ENCODE data around the gene SLC17A1. TPM values are rescaled to one million over a fixed set of nuclear protein-coding genes. Genes with fewer than 3 reads are reported as not detected.

SLC17A1 gene
- total RNA-seq, 1 donor from 2014 or later: not detected

DNA sequence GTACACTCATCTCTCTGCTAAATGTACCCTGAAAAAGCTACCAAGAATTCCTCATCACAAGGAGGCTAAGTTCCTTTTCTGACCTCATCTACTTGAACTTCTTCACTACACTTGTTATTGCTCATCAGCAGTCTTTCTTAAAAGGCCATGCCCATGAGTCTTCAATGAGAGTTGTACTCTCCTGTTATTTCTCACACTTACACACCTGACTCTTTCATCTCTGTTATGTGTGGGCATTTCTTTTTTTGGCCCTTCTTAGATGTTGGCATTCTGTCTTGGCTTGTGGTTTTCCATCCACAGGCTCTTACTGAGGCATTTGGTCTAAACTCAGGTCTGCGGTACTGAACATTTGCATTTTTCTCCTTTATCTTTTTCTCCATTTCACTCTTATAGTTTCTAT lies 10.7 kb upstream of the SLC17A1 start:
- Mint-ChIP-seq H3K9me3 (peaks cover 3% of the 10 kb centered on the region), H3K27me3 (ENCODE audit: low read depth) (no peaks in the 10 kb centered on the region), H3K4me3 (no peak overlapping the region), H3K4me1 (no peaks in the 10 kb centered on the region), H3K36me3 (ENCODE audit: low read depth) (no peaks in the 10 kb centered on the region), H3K27ac (ENCODE audit: unreplicated experiment) (no peak overlapping the region)
- TF ChIP-seq, protein P1, sequence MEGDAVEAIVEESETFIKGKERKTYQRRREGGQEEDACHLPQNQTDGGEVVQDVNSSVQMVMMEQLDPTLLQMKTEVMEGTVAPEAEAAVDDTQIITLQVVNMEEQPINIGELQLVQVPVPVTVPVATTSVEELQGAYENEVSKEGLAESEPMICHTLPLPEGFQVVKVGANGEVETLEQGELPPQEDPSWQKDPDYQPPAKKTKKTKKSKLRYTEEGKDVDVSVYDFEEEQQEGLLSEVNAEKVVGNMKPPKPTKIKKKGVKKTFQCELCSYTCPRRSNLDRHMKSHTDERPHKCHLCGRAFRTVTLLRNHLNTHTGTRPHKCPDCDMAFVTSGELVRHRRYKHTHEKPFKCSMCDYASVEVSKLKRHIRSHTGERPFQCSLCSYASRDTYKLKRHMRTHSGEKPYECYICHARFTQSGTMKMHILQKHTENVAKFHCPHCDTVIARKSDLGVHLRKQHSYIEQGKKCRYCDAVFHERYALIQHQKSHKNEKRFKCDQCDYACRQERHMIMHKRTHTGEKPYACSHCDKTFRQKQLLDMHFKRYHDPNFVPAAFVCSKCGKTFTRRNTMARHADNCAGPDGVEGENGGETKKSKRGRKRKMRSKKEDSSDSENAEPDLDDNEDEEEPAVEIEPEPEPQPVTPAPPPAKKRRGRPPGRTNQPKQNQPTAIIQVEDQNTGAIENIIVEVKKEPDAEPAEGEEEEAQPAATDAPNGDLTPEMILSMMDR (conservative IDR thresholded peaks at IDR 0.05): no peak
- no peak for DNase-seq (ENCODE audit: low read depth, low spot score)

DNA sequence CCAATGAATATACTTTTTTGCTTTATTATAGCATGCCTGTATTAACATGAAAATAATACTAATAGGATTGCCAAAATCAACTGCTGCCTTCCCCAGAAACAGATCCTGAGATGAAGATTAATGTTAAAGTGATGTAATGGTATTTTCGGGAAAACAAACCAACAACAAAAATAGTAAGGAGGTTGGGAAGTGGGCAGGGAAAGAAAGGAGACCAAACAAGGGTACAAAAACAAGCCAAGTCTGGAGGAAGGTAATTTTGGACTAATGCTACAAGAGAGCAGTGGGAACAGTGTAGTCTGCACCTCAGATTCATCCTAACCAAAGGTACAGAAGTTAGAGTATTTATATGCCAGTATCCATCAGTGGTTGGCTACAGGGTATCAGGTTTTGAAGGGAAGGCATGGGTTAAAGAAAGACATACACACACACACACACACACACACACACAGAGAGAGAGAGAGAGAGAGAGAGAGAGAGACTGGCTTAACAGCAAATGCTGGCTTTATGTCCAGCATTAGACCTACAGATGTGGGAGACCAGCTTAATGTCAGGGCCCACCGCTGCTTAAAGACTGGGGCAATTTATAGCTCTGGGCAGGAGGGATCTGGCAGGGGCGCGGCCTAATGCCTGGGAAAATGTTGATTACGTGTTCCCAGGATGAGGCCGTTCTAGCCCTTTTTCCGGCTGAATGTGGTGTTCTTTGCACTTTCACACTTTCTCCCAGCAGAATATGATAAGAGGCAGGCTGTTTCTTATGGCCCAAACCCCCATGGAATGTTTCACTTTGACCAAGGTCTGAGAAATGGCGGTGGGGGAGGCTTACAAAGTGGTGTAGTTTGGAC lies 3.8 kb upstream of the SLC17A1 start:
- TF ChIP-seq, protein P1 (conservative IDR thresholded peaks at IDR 0.05): no peak
- Mint-ChIP-seq H3K9me3 (no peaks in the 10 kb centered on the region), H3K4me3 (no peak overlapping the region), H3K4me1 (no peaks in the 10 kb centered on the region), H3K27me3 (ENCODE audit: low read depth) (no peaks in the 10 kb centered on the region), H3K36me3 (ENCODE audit: low read depth) (no peaks in the 10 kb centered on the region), H3K27ac (ENCODE audit: unreplicated experiment) (peak overlapping the region; percentile 92)
- DNase-seq (ENCODE audit: low read depth, low spot score): no peak

DNA sequence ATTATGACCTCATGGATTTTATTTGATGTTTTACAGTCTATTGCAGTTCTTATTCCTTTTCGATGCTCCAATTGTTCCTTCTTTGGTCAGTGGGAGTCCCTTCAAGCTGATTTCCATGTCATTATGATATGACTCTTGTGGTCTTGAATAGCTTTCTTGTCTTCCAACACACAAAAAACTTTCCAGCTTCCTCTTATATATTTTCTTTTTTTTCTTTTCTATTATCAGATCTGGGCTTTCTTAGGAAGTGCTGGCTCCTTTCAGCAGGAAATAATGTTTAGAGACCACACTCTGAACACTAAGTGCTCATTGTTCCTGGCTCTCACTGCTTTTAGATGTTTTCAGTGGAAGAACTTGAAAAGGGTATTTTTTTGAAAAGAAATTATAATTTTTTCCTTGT lies 3.1 kb upstream of the SLC17A1 start:
- no peaks in the 10 kb centered on the region for H3K9me3 Mint-ChIP-seq
- DNase-seq (ENCODE audit: low read depth, low spot score): no peak

DNA sequence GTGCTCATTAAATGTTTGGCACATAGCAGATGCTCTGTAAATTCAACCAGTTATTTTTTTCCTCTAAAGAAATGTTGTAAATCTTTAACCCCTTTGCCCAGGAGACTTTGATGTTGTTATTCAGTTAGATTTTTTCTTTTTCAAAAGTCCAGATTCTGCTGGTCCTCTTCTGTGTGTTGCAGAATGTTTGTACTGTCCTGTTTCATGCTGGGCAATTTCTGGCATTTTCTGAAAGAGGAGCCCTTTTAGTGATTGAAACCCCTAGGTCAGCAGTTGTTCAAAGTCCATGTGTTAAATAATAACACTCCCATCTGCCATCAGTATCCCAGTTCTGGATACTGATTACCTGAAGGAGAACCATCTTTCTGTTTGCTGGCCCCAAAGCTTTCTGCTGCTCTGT lies 1.3 kb upstream of the SLC17A1 start:
- Mint-ChIP-seq H3K27ac (ENCODE audit: unreplicated experiment) (no peak overlapping the region), H3K9me3 (no peaks in the 10 kb centered on the region), H3K27me3 (ENCODE audit: low read depth) (no peaks in the 10 kb centered on the region), H3K4me1 (no peaks in the 10 kb centered on the region), H3K36me3 (ENCODE audit: low read depth) (no peaks in the 10 kb centered on the region), H3K4me3 (no peak overlapping the region)
- no peak for DNase-seq (ENCODE audit: low read depth, low spot score)
- TF ChIP-seq, protein P1 (conservative IDR thresholded peaks at IDR 0.05): no peak

More for the DNA sequence above, 3.1 kb upstream of the SLC17A1 start:
- no peaks in the 10 kb centered on the region for H3K36me3 Mint-ChIP-seq (ENCODE audit: low read depth)
- no peaks in the 10 kb centered on the region for H3K27me3 Mint-ChIP-seq (ENCODE audit: low read depth)
- H3K27ac Mint-ChIP-seq (ENCODE audit: unreplicated experiment): no peak overlapping the region
- no peaks in the 10 kb centered on the region for H3K4me1 Mint-ChIP-seq
- H3K4me3 Mint-ChIP-seq: no peak overlapping the region
- TF ChIP-seq, protein P1 (conservative IDR thresholded peaks at IDR 0.05): no peak

DNA sequence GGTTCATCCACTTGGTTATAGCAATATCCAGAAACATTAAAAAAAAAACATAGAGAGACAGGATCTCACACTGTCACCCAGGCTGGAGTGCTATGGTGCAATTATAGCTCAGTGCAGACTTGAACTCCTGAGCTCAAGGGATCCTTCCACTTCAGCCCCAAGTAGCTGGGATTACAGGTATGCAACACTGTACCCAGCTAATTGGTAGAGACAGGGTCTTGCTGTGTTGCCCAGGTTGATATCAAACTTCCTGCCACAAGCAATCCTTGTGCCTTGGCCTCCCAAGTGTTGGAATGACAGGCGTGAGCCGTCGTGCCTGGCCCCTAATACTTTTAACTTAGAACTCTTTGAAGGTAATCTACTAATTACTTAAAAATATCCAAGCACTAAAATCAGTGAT lies 818 bp upstream of the SLC17A1 start:
- Mint-ChIP-seq H3K27ac (ENCODE audit: unreplicated experiment) (no peak overlapping the region), H3K4me1 (no peaks in the 10 kb centered on the region), H3K27me3 (ENCODE audit: low read depth) (no peaks in the 10 kb centered on the region), H3K4me3 (no peak overlapping the region), H3K36me3 (ENCODE audit: low read depth) (no peaks in the 10 kb centered on the region), H3K9me3 (no peaks in the 10 kb centered on the region)
- TF ChIP-seq, protein P1 (conservative IDR thresholded peaks at IDR 0.05): no peak
- no peak for DNase-seq (ENCODE audit: low read depth, low spot score)

Measured in neural crest cell (in vitro differentiated cells).